Thoracic aorta (tissue), 2 donors: ENCODE measurements around the gene SMOC2. TPM values are rescaled to one million over a fixed set of nuclear protein-coding genes. Genes with fewer than 3 reads are reported as not detected.
"Not testable (repeated sequence)": the region's sequence is repeated elsewhere in the genome, so short reads cannot be mapped to it uniquely, and the experiment has no call there.

Experiments used
- ATAC-seq: fragments of 150-250 bp; one replicate; pipeline ENCODE4 v1.8.0; 2017; ENCODE audit warnings: low read depth; ENCODE audit not compliant: insufficient number of reproducible peaks, low FRiP score
- DNase-seq: peaks from one replicate; pipeline ENCODE4 v3.0.0-alpha.2; 2020; ENCODE audit warnings: low spot score
- H3K27ac ChIP-seq, 2 donors: fragments of 200-600 bp; sonication (generic); 1 replicate in 1 of 2; 2 replicates in 1 of 2; pipeline ENCODE4 v1.5.1; 2016; ENCODE audit warnings: mild to moderate bottlenecking in 2 of 2, moderate library complexity in 2 of 2
- H3K27me3 ChIP-seq: fragments of 200-600 bp; sonication (generic); replicated peaks from 2 replicates; pipeline ENCODE4 v1.6.0; 2016; ENCODE audit warnings: mild to moderate bottlenecking; ENCODE audit not compliant: insufficient read depth
- H3K36me3 ChIP-seq: fragments of 200-600 bp; sonication (generic); one replicate; pipeline ENCODE4 v1.5.1; 2016
- H3K4me1 ChIP-seq, 2 donors: fragments of 200-600 bp; sonication (generic); 1 replicate in 1 of 2; 2 replicates in 1 of 2; pipeline versions ENCODE4 v1.5.1 to v1.6.0; 2016; ENCODE audit warnings: low read depth in 2 of 2, mild to moderate bottlenecking in 1 of 2; ENCODE audit not compliant: control insufficient read depth in 1 of 2
- H3K4me3 ChIP-seq: fragments of 200-600 bp; sonication (generic); 2 replicates; pipeline ENCODE4 v1.5.1; 2016; ENCODE audit warnings: mild to moderate bottlenecking
- H3K9me3 ChIP-seq: fragments of 200-600 bp; sonication (generic); 2 replicates; pipeline ENCODE4 v1.5.1; 2016
- total RNA-seq, 2 donors: library from RNA; depleted of rRNA; stranded (reverse); fragments of >200 nt; gene quantifications; one replicate each; pipeline versions ENCODE4 v1.1.0 to v1.2.3, GENCODE V29; 2016
- TF ChIP-seq, protein P1 (sequence below): fragments of 200-600 bp; sonication (generic); IDR thresholded peaks from one replicate; pipeline ENCODE4 v1.5.1; 2019; ENCODE audit warnings: antibody characterized with exemption

The SMOC2 gene
- total RNA-seq, 2 donors from 2014 or later = 334 to 424 TPM

DNA sequence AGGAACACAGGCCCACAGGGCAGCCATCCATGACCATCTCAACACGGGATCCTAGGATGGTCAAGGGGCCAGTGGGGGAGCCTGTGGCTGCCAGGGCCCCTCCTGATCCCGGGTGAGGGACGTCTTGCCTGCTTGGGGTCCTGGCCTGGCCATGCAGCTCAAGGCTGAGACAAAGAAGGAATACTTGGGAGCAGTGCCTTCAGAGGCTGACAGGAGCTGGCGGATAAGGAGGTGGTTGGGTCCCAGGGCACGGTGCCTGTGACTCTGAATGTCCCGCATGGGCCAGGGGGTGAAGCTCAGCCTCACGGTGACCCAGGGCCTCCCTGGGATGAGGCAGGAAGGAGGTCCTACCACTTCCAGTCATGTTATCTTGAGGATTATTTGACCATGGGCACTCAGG, 95.2 kb downstream of the SMOC2 start:
- ATAC-seq = no peak
- no peaks in the 10 kb centered on the region for H3K9me3 ChIP-seq
- H3K4me3 ChIP-seq = no peak overlapping the region
- H3K36me3 ChIP-seq = no peaks in the 10 kb centered on the region
- H3K27ac ChIP-seq = peak overlapping the region; percentile 70 to 79
- DNase-seq = no peak
- peaks cover 39 to 86% of the 10 kb centered on the region in 2 donors for H3K4me1 ChIP-seq
- no peaks in the 10 kb centered on the region for H3K27me3 ChIP-seq
- TF ChIP-seq, protein P1, sequence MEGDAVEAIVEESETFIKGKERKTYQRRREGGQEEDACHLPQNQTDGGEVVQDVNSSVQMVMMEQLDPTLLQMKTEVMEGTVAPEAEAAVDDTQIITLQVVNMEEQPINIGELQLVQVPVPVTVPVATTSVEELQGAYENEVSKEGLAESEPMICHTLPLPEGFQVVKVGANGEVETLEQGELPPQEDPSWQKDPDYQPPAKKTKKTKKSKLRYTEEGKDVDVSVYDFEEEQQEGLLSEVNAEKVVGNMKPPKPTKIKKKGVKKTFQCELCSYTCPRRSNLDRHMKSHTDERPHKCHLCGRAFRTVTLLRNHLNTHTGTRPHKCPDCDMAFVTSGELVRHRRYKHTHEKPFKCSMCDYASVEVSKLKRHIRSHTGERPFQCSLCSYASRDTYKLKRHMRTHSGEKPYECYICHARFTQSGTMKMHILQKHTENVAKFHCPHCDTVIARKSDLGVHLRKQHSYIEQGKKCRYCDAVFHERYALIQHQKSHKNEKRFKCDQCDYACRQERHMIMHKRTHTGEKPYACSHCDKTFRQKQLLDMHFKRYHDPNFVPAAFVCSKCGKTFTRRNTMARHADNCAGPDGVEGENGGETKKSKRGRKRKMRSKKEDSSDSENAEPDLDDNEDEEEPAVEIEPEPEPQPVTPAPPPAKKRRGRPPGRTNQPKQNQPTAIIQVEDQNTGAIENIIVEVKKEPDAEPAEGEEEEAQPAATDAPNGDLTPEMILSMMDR = no peak

DNA sequence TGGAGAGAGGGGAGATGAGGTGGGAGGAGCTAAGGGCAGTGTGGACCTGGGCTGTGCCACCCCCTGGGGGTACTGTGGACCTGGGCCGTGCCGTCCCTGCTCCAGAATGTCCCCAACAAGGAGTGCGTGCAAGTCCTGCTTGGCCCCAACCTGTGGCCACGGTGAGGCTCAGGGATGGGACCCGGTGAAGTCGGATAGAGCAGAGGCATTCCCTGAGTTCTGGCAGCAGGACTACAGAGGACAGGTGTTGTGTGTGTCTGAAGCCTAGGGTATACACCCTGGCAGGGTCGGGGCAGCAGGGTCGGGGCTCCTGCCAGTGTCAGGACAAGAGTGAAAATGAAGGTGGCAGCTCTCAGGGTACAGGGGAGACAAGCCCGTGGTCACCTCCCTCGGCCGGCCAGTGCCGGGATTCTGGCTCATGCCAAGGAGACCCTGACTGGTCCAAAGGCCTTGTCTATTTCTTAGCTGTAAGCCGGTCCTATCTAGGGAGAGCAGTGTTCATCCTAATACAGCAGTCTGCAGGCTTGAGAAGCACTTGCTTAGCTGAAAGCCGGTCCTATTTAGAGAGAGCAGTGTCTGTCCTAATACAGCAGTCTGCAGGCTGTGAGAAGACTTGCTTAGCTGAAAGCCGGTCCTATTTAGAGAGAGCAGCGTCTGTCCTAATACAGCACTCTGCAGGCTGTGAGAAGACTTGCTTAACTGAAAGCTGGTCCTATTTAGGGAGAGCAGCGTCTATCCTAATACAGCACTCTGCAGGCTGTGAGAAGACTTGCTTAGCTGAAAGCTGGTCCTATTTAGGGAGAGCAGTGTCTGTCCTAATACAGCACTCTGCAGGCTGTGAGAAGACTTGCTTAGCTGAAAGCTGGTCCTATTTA, 95.9 kb downstream of the SMOC2 start:
- TF ChIP-seq, protein P1 = no peak
- Histone ChIP-seq H3K27ac (peak overlapping the region; percentile 70 to 79), H3K27me3 (no peaks in the 10 kb centered on the region), H3K4me1 (peaks cover 46 to 86% of the 10 kb centered on the region in 2 donors), H3K4me3 (peak overlapping the region; percentile 2), H3K9me3 (no peaks in the 10 kb centered on the region), H3K36me3 (no peaks in the 10 kb centered on the region)
- DNase-seq (no peak), ATAC-seq (no peak)

DNA sequence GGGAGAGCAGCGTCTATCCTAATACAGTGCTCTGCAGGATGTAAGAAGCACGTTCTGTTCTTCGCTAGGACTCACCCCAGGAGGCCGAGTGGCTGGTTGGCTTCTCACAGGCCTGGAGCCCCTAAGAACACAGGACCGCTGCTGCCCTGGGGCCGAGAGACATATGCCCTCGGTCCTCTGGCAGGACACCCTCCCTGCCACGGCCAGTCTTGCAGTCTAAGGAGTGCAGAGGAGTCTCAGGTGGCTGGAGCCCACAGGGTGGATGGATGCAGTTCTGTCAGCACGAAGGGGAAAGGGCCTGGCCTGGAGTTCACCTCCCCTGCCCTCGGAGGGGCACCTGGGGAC, 96.5 kb downstream of the SMOC2 start:
- H3K9me3 ChIP-seq = no peaks in the 10 kb centered on the region
- peaks cover 47 to 88% of the 10 kb centered on the region in 2 donors for H3K4me1 ChIP-seq
- peak overlapping the region; percentile 2 for H3K4me3 ChIP-seq
- DNase-seq = no peak
- no peaks in the 10 kb centered on the region for H3K36me3 ChIP-seq
- no peaks in the 10 kb centered on the region for H3K27me3 ChIP-seq
- H3K27ac ChIP-seq = peak overlapping the region; percentile 70 to 79
- ATAC-seq = no peak
- TF ChIP-seq, protein P1 = no peak

DNA sequence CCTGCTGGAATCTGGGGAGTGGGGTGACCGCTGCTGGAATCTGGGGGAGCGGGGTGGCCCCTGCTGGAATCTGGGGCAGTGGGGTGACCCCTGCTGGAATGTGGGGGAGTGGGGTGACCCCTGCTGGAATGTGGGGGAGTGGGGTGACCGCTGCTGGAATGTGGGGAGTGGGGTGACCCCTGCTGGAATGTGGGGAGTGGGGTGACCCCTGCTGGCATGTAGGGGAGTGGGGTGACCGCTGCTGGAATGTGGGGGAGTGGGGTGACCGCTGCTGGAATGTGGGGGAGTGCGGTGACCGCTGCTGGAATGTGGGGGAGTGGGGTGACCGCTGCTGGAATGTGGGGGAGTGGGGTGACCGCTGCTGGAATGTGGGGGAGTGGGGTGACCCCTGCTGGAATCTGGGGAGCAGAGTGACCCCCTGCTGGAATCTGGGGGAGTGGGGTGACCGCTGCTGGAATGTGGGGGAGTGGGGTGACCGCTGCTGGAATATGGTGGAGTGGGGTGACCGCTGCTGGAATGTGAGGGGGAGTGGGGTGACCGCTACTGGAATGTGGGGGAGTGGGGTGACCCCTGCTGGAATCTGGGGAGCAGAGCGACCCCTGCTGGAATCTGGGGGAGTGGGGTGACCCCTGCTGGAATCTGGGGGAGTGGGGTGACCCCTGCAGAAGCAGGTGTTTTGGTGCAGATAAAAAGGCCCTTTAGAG, 97.4 kb downstream of the SMOC2 start:
- Histone ChIP-seq H3K27ac (peak overlapping the region; percentile 79 to 93), H3K4me1 (peaks cover 46 to 88% of the 10 kb centered on the region in 2 donors)
- not testable (repeated sequence) for ATAC-seq

DNA sequence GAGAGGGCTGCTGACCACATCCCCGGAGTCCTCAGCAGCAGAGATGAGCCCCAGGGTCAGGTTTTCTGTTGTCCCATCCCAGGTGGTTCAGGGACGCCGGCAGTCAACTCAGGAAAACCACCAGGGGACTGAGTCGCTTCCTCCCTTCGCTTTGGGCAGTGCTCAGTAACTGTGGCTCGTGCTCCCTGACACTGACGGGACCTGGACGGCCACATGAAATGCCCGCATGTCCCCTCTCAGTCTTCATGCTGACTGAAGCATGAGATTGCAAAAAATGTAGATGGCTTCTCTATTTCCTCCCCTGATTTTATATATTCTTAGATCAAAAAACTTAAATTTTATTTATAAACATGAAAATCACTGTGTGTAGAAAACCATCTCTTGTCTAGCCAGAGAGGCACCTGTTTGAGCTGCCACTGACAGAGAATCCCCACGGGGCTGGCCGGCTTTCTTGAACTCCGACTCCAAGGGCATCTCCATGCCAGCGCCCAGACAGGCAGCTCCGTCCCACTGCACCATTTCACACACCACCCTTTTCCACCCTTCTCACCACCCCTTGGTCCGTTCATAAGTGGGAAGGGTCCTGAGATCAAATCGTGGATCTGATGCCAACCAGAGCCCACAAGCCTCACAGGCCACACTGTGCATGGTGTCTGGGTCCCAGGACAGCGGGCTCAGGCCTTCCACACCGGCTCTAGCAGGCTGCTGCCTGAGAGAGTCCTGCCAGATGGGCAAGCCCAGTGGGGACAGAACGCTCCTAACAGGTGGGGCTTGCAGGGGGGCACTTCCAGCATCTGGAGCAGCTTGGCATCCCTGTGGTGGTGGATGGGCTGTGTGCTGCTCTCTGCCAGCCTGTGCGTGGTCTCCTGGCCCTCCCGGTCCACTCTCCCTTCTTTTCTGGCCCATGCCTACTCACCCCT, 98.2 kb downstream of the SMOC2 start:
- Histone ChIP-seq H3K4me3 (no peak overlapping the region), H3K27me3 (no peaks in the 10 kb centered on the region), H3K9me3 (no peaks in the 10 kb centered on the region), H3K4me1 (peaks cover 43 to 89% of the 10 kb centered on the region in 2 donors), H3K27ac (peak overlapping the region; percentile 62 to 93), H3K36me3 (no peaks in the 10 kb centered on the region)
- DNase-seq = no peak
- no peak for ATAC-seq
- TF ChIP-seq, protein P1 = no peak

More for the DNA sequence above, 97.4 kb downstream of the SMOC2 start:
- H3K4me3 ChIP-seq, DNase-seq, H3K36me3 ChIP-seq, H3K27me3 ChIP-seq, H3K9me3 ChIP-seq: not testable (repeated sequence)
